Natural killer cell (primary cell): ENCODE data around the gene DHRS13. TPM values are rescaled to one million over a fixed set of nuclear protein-coding genes. Genes with fewer than 3 reads are reported as not detected.
"Not testable (repeated sequence)": the region's sequence is repeated elsewhere in the genome, so short reads cannot be mapped to it uniquely, and the experiment has no call there.

Source experiments
- ATAC-seq, 3 donors: fragments of 150-1000 bp in 2 of 3; fragments of 200-7000 bp in 1 of 3; cut with Tn5 transposase; 1 replicate in 1 of 3; 2 replicates in 2 of 3; pipeline ENCODE4 v1.10.0; 2021; ENCODE audit warnings: mild to moderate bottlenecking in 2 of 3, moderate library complexity in 2 of 3
- DNase-seq, 2 donors: peaks; one replicate each; pipeline versions ENCODE4 v3.0.0 to v3.0.0-alpha.2; 2013 to 2021; ENCODE audit warnings: mixed read lengths in 1 of 2
- H3K27ac ChIP-seq: one replicate; pipeline ENCODE4 v1.5.1; 2013; ENCODE audit warnings: mild to moderate bottlenecking, low read length
- H3K27me3 ChIP-seq: one replicate; pipeline ENCODE4 v1.6.1; 2013; ENCODE audit warnings: low read length; ENCODE audit not compliant: control insufficient read depth, insufficient read depth
- H3K36me3 ChIP-seq: one replicate; pipeline ENCODE4 v1.6.1; 2013; ENCODE audit warnings: low read length; ENCODE audit not compliant: control insufficient read depth, insufficient read depth
- H3K4me1 ChIP-seq: one replicate; pipeline ENCODE4 v1.6.1; 2013; ENCODE audit warnings: low read length; ENCODE audit not compliant: control insufficient read depth, insufficient read depth
- H3K4me3 ChIP-seq: one replicate; pipeline ENCODE4 v1.5.1; 2013; ENCODE audit warnings: low read length
- H3K9me3 ChIP-seq: one replicate; pipeline ENCODE4 v1.6.1; 2013; ENCODE audit warnings: low read length; ENCODE audit not compliant: control insufficient read depth, insufficient read depth
- H3K27ac Mint-ChIP-seq, 2 donors: one replicate each; pipeline ENCODE4 v1.8.0; 2022; ENCODE audit warnings: mild to moderate bottlenecking in 2 of 2, mixed read lengths in 2 of 2, moderate library complexity in 1 of 2
- H3K27me3 Mint-ChIP-seq, 2 donors: one replicate each; pipeline ENCODE4 v1.8.0; 2022; ENCODE audit warnings: low read depth in 2 of 2, mixed read lengths in 2 of 2
- H3K36me3 Mint-ChIP-seq: one replicate; pipeline ENCODE4 v1.8.0; 2022; ENCODE audit warnings: mixed read lengths
- H3K4me1 Mint-ChIP-seq, 2 donors: one replicate each; pipeline ENCODE4 v1.8.0; 2022; ENCODE audit warnings: mixed read lengths in 2 of 2
- H3K4me3 Mint-ChIP-seq: one replicate; pipeline ENCODE4 v1.8.0; 2022; ENCODE audit warnings: mild to moderate bottlenecking, moderate library complexity, mixed read lengths
- H3K9me3 Mint-ChIP-seq, 2 donors: one replicate each; pipeline ENCODE4 v1.8.0; 2022; ENCODE audit warnings: mixed read lengths in 2 of 2
- CTCF ChIP-seq: fragments of 200-600 bp; IDR thresholded peaks from one replicate; pipeline ENCODE4 v1.8.0; 2022; ENCODE audit warnings: antibody characterized with exemption
- WGBS: methylation state at CpG from one replicate; pipeline ENCODE4 v1.1.7; 2013; ENCODE audit warnings: missing lambda C conversion rate; ENCODE audit not compliant: insufficient coverage; 5-methylcytosine and 5-hydroxymethylcytosine counted together
- intact Hi-C: fragments of 100-400 bp; cut with micrococcal nuclease; formaldehyde crosslinking; loops from one replicate; pipeline ENCODE4 v1.14.2; 2022
- total RNA-seq, 4 donors: library from RNA; stranded (reverse); fragments of 120-200 nt in 1 of 4; gene quantifications; one replicate each; pipeline versions ENCODE4 v1.2.3 to v1.2.4, GENCODE V29; 2013 to 2022

DHRS13 gene
- total RNA-seq, 3 donors from 2014 or later (not counting 1 experiment from before 2014, with no cell fraction given), result 22.5 to 27.3 (median 23.2) TPM

GRCh38 chr17:28895794-28896447 lies 7.0 kb downstream of the DHRS13 start:
- peak overlapping the region; percentile 94 for H3K4me3 ChIP-seq
- H3K27ac ChIP-seq, result peak overlapping the region; percentile 79
- no peaks in the 10 kb centered on the region for H3K9me3 ChIP-seq
- peak overlapping the region; percentile 93 to 97 for H3K27ac Mint-ChIP-seq
- WGBS, result 57% methylated on average over 2 of the region's 3 CpGs
- intact Hi-C loops, result loop anchor here (5.0 to 10.0 kb wide), 2 partner anchors 51 to 169 kb away; partner anchors contain the start of genes FAM222B, NEK8 and TLCD1
- no peaks in the 10 kb centered on the region for H3K27me3 Mint-ChIP-seq
- H3K4me1 Mint-ChIP-seq, result peaks cover 56 to 66% of the 10 kb centered on the region in 2 donors
- no peaks in the 10 kb centered on the region for H3K27me3 ChIP-seq
- H3K9me3 Mint-ChIP-seq, result no peaks in the 10 kb centered on the region
- H3K4me3 Mint-ChIP-seq, result peak overlapping the region; percentile 90
- no peak for TF ChIP-seq CTCF
- no peaks in the 10 kb centered on the region for H3K36me3 Mint-ChIP-seq
- ATAC-seq (no peak), DNase-seq (no peak)
- H3K36me3 ChIP-seq, result peaks cover 2% of the 10 kb centered on the region
- peaks cover 64% of the 10 kb centered on the region for H3K4me1 ChIP-seq

- peak overlapping the region; percentile 88 to 96 for H3K27ac Mint-ChIP-seq
- H3K36me3 Mint-ChIP-seq, H3K27me3 ChIP-seq, H3K9me3 Mint-ChIP-seq, H3K9me3 ChIP-seq, H3K27me3 Mint-ChIP-seq, ATAC-seq, H3K36me3 ChIP-seq, H3K4me3 ChIP-seq: not testable (repeated sequence)
- peak overlapping the region; percentile 82 for H3K27ac ChIP-seq
- peaks cover 59 to 61% of the 10 kb centered on the region in 2 donors for H3K4me1 Mint-ChIP-seq
- H3K4me3 Mint-ChIP-seq, result peak overlapping the region; percentile 59
- peak in 1 of 2 donors; percentile 62 for DNase-seq
- intact Hi-C loops, result loop anchor here (2.0 to 10.0 kb wide), 2 partner anchors 17 to 49 kb away; partner anchors contain the start of gene FAM222B
- WGBS, result 56% methylated on average over 12 of the region's 16 CpGs
- H3K4me1 ChIP-seq, result peaks cover 64% of the 10 kb centered on the region
These were observed 9.4 kb downstream of the DHRS13 start for GRCh38 chr17:28893248-28894183.

GRCh38 chr17:28892024-28892423 lies 10.9 kb downstream of the DHRS13 start:
- WGBS, result 91% methylated on average over 4 of the region's 4 CpGs
- DNase-seq (no peak), ATAC-seq (no peak)
- H3K27ac Mint-ChIP-seq, result peak overlapping the region; percentile 68 to 84
- no peaks in the 10 kb centered on the region for H3K36me3 Mint-ChIP-seq
- TF ChIP-seq CTCF, result no peak
- peaks cover 53 to 58% of the 10 kb centered on the region in 2 donors for H3K4me1 Mint-ChIP-seq
- Histone ChIP-seq H3K4me1 (peaks cover 58% of the 10 kb centered on the region), H3K9me3 (no peaks in the 10 kb centered on the region), H3K27me3 (no peaks in the 10 kb centered on the region), H3K27ac (peak overlapping the region; percentile 27), H3K4me3 (no peak overlapping the region), H3K36me3 (peaks cover 10% of the 10 kb centered on the region)
- H3K4me3 Mint-ChIP-seq, result no peak overlapping the region
- intact Hi-C loops, result loop anchor here (2.0 to 10.0 kb wide), 2 partner anchors 15 to 47 kb away; partner anchors contain the start of gene FAM222B
- no peaks in the 10 kb centered on the region for H3K27me3 Mint-ChIP-seq
- no peaks in the 10 kb centered on the region for H3K9me3 Mint-ChIP-seq

- Histone ChIP-seq H3K4me1 (peaks cover 50% of the 10 kb centered on the region), H3K27me3 (no peaks in the 10 kb centered on the region), H3K4me3 (no peak overlapping the region), H3K36me3 (peaks cover 12% of the 10 kb centered on the region), H3K27ac (no peak overlapping the region), H3K9me3 (no peaks in the 10 kb centered on the region)
- no peak for ATAC-seq
- Mint-ChIP-seq H3K4me1 (peaks cover 46 to 50% of the 10 kb centered on the region in 2 donors), H3K27ac (peak overlapping the region; percentile 68 to 84), H3K36me3 (no peaks in the 10 kb centered on the region), H3K27me3 (no peaks in the 10 kb centered on the region), H3K9me3 (no peaks in the 10 kb centered on the region), H3K4me3 (no peak overlapping the region)
- no peak for TF ChIP-seq CTCF
- 100% methylated on average over 1 of the region's 1 CpG for WGBS
- no peak for DNase-seq
- intact Hi-C loops, result loop anchor here (10.0 kb wide), 1 partner anchor 46 kb away; the partner anchor contains the start of gene FAM222B
These were observed 11.7 kb downstream of the DHRS13 start for GRCh38 chr17:28891201-28891600.
